Stimulated activated CD8-positive, alpha-beta memory T cell treated with anti-CD3 and anti-CD28 coated beads, Interleukin-4, amount 100 ng/mL, for 4 hours (primary cell): ENCODE results near the gene OAS1.

Source experiments
- DNase-seq, 2 donors: peaks; one replicate each; pipeline ENCODE4 v3.0.0-alpha.2; 2020; ENCODE audit warnings: low read depth in 2 of 2, low spot score in 1 of 2

Gene OAS1

DNA sequence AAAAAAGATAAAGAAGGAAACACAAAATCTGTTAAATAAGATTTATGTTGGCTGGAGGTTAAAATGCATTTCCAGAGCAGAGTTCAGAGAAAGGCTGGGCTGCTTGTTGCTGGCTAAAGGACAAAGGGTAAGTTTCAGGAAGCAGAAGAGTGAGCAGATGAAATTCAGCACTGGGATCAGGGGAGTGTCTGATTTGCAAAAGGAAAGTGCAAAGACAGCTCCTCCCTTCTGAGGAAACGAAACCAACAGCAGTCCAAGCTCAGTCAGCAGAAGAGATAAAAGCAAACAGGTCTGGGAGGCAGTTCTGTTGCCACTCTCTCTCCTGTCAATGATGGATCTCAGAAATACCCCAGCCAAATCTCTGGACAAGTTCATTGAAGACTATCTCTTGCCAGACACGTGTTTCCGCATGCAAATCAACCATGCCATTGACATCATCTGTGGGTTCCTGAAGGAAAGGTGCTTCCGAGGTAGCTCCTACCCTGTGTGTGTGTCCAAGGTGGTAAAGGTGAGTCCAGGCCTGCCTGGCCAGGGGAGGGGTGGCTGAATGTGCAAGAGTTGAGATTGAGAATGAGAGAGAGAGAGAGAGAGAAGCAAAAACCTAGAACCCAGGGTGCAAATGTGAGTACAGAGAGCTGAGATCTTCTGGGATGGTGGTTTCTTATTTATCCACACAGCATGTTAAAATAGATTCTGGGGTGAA lies at the start of gene OAS1:
Gene OAS1, plus strand, starts transcription at position 251 of the 703 bp plus-strand sequence. Its CDS starts 78 bp downstream, at position 329.
- no peak for DNase-seq

DNA sequence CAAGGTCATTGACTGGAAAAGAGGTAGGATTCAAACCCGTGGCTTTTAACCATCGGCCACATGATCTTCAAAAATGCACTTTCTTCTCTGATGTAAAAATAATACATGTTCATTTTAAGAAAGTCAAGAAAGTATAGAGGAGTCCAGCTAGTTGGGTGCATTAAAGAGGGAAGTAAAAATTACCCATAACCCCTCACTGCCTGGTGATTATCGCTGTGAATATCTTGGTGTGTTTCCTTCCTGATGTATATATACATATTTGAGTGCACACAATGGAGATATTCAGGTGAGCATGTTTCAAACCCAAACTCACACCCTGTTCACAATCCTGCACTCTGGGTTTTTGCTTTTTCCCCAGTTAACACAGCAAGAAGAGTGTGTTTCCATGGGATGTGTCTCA lies 47.5 kb upstream of the OAS1 start:
- no peak for DNase-seq

DNA sequence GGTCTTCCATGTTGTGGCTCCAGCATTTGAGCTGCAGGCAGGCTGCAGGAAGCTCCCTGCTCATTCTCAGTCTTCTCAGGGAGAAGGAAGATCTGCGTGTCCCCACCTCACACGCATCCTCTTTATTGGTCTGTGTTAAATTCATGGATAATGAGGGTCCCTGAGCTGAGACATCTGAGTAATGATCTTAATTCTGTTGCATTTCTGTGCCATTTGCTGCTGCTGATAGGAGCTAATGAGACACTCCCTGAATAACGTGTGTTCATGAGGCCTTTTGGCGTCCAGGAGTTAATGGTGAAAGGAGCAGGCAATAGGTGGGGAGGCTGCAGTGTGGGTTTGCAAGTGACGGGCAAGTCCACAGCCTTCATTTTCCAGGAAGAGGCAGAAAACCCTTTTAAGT lies 46.6 kb upstream of the OAS1 start:
- no peak for DNase-seq

DNA sequence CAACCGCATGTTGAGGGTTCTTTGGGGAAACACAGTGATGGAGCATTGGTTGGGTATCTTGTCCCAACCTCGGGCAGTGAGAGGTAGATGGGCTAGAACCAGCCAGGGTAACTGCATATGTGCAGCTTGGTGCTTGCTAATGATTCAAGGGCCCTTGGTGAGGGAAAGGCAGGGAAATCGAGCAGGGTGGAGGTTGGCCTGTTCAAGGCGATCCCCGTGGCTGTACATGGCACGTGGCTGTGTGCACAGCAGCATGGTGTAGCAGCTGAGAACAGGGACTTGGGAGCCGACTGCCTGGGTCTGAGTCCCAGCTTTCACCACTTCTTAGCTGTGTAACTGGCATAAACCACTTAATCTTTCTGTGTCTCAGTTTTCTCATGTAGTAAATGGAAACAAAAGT lies 45.5 kb upstream of the OAS1 start:
- no peak for DNase-seq

DNA sequence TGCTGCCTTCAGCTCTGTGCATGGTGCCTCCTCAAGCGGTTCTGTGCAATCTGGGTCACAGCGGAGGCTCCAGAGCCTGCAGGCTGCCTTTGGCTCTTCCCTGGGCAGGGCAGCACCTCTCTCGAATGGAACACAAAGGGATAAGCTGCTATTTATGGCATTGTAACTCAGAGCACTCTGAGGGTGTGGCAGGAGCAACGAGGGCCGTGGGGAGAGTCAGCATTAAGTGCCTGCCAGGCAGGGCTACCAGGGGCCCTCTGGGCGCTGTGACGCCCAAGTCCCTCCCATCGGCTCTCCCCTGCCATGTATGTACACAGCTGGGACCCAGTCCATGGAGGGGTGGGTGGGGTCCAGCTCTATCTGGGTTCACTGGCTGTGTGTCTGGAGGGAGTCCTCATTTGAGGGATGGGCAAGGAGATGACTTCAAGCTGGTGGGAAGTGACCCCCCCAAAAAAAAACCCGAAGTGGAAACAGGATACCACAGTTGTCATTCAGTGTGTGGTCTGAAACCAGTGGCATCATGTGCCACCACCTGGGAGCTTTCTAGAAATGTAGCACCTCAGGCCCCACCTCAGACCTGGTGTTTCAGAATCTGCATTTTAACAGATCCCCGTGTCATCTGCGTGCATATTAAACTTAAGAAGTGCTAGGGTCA lies 44.0 kb upstream of the OAS1 start:
- no peak for DNase-seq

DNA sequence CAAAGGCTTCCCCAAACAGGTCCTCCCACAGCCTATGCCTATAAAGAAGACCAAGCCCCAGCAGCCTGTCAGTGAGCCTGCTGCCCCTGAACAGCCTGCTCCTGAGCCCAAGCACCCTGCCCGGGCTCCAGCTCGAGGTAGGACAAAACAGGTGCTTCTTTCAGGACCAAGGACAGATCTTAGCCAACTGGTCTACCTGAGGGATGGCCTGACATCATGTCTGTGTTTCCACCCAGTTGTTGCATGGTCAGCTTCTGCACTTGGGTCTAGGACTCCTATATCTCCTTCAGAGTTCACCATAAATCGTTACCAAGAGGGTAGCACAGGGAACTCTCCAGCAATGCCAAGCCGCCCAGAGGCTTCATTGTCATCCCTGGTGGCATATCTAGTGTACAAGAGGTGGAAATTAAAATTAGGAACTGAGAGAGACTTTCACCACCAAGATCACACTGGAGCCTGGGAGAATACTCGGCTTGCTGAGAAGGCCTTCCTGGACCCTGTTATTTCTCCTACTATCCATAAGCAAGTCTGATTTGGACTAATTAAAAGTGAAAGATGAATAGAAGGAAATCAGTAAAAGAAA lies 38.2 kb upstream of the OAS1 start:
- DNase-seq: no peak

DNA sequence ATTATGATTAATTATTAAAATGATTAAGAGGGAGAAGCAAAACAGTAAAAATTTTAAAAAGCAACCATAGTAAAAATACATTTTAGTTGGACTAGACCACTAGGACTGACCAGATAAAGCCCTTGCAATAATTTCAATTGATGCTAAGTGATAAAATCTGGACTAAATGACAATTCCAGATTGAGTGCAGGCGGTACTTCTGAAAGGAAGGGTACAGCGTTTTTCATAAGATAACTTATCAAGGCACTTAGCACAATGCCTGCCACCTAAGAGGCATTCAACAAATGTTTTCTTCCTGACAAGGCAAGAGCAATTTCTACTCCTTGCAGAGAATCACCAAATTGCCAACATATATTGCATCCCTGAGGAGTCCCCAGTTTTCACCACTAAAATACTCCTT lies 37.7 kb upstream of the OAS1 start:
- no peak for DNase-seq

DNA sequence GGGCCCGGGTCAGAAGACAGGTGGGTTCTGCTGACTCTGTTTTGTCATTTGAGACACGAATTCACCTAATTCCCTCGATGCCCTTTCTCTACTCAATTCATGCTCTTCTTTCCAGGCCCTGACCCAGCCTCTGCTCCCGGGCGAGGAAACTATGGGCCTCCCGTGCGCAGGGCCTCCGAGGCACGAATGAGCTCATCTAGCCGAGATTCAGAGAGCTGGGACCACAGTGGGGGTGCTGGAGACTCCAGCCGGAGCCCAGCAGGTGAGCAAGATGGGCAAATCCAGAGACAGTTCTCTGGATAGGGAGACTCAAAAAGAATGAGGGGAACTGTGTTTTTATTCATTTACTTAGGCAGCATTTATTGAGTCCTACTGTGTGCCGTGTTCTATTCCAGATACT lies 37.0 kb upstream of the OAS1 start:
- DNase-seq: no peak

DNA sequence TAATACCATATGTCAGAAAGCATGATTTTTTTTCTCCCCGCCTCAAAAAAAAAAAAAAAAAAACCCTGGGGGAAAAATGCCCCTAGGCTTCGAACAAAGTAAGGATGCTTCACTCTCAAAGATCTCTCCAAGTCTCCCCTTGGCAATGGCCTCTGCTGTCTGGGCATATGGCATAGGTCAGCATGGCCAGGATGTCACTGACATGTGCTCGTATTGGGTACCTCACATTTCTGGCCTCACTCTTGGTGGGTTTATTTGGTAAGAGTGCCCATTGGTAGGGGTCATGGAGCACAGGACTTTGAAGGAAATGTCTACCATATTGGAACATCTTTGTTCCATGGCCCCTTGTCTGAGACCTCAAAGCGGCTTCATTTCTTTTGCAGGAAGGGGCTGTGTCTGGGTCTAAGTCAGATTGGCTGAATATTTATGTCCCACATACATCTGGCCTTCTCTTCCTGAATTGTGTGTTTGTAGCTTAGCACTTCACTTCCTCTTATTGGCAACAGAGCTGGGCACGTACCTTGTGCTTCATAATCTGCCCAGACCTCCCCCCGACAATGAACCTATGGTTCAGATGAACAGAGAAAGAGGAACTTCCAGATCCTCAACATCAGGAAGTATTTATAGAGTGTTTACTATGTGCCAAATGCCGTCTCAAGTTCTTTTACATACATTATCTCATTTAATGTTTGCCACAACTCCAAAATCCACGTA lies 36.3 kb upstream of the OAS1 start:
- no peak for DNase-seq

DNA sequence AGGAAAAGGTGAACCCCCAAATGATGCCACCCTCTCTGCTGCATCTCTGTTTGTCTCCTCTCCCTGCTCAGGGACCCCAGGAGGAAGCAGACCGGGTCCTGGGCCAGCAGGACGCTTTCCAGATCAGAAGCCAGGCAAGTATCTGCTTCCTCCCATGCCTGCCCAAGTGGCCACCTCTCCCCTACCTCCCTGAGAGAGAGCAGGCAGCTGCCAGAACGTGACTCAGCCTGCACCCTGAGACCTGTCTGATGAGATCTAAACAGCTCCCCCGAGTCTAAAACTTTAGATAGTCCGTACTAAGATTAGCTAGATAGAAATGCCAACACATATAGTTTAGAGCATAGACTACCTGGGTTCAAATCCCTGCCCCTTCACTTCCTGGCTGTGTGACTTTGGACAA lies 31.2 kb upstream of the OAS1 start:
- no peak for DNase-seq

DNA sequence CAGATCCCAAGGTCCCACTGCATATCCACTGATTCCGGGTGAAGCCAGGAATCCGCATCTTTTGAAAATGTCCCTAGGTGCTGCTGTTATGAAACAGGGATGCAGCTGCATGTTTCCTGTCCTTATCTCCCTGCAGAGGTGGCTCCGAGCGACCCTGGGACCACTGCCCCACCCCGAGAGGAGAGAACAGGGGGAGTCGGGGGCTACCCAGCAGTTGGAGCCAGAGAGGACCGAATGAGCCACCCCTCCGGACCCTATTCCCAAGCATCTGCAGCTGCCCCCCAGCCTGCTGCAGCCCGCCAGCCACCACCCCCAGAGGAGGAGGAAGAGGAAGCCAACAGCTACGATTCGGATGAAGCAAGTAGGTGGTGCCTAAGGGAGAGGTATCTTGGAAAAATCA lies 30.3 kb upstream of the OAS1 start:
- DNase-seq: no peak

DNA sequence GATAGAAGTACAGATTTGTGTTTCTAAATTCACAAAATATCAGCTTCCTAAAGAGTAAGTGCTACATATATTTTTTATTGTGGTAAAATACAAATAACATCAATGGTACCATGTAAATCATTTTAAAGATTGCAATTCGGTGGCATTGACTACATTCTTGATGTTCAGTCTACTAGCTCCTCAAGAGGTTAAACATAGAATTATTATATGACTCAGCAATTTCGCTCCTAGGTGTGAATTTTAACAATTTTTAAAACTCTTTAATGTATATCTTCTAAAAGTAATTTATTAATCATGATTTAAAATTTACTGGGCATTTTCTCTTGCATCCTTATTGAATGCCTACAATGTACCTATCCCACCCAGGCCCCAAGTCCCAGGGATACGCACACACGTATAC lies 29.8 kb upstream of the OAS1 start:
- no peak for DNase-seq

DNA sequence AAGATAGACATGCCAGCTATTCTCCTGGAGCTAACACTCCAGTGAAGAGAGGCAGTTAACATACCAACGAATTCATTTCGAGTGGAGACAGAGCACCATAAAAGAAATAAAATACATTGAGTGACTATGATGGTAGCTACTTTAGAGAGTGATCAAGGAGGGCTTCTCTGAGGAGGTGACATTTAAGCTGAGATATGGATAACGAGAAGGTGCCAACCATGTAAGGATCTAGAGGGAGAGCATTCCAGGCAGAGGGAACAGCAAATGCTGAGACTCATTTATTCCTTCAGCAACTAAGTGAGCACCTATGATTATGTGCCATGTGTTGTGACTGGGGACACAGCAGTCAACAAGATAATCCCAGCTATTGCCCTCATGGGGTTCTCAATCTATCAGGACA lies 28.3 kb upstream of the OAS1 start:
- DNase-seq: no peak

DNA sequence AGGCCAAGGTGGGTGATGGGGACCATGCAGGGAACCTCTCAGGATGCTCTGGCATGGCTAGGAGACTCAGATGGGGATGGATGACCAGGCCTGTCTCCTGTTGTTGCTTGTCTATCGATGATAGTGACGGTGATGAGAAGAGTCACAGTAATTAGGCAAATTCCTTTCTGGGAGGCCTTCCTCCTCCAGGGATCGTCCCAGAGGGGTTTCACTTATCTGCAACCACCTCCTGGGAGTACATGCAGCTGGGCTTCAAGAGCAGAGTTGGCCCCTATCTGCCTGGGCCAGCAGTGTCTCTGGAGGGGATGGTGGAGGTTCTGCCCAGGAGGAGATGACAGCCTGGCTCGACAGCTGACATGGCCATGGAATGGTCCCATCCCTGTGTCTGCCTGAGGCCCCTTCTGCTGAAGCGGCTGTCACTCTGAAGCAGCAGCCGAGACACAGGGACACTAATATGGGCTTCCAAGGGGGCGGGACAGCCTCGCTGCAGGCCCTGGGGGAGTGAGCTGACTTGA lies 27.5 kb upstream of the OAS1 start:
- no peak for DNase-seq

DNA sequence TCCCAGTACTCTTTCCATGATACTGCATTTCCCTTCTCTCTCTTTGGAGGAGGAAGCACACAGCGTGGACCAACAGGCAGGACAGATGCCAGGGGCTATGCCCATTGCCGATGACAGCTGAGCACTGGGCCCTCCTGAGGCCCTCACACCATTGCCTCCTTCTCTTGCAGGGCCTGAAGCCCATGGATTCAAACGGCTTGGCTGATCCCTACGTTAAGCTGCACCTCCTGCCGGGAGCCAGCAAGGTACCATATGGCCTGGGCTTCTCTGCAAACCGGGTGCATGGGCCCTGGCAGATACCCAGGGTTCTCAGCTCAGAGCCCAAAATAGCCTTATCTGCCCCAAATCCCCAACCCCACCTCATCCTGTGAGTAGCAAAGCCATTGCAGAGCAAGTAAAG lies 25.2 kb upstream of the OAS1 start:
- DNase-seq: no peak

DNA sequence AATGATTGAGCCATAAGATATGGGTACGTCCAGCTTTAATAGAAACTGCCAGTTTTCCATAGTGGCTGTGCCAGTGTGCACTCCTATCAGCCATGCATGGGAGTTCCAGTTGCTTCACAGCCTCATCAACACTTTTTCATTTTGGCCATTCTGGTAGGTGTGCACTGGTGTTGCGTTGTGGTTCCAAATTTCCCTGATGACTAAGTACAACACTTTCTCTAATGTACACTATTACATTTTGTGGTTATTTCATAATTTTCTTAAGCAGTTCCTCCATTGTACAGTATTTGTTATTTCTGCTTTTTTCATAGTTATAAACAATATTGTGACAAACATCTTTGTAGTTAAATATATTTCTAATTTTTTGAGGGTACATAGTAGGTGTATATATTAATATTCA lies 21.5 kb upstream of the OAS1 start:
- DNase-seq: no peak

DNA sequence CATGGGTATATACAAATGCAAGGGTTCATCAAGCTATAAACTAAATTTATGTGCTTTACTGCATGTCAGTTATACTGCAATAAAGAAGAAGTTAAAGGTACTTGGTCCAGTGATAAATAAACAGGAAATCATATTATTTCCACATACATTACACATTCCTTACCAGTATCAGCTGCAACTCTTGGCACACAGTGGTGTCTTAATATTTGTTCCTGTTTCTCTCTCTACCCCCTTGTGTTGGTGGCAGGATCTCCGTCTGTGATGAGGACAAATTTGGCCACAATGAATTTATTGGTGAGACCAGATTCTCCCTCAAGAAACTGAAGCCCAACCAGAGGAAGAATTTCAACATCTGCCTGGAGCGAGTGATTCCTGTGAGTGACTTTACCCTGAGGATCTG lies 19.2 kb upstream of the OAS1 start:
- DNase-seq: no peak

DNA sequence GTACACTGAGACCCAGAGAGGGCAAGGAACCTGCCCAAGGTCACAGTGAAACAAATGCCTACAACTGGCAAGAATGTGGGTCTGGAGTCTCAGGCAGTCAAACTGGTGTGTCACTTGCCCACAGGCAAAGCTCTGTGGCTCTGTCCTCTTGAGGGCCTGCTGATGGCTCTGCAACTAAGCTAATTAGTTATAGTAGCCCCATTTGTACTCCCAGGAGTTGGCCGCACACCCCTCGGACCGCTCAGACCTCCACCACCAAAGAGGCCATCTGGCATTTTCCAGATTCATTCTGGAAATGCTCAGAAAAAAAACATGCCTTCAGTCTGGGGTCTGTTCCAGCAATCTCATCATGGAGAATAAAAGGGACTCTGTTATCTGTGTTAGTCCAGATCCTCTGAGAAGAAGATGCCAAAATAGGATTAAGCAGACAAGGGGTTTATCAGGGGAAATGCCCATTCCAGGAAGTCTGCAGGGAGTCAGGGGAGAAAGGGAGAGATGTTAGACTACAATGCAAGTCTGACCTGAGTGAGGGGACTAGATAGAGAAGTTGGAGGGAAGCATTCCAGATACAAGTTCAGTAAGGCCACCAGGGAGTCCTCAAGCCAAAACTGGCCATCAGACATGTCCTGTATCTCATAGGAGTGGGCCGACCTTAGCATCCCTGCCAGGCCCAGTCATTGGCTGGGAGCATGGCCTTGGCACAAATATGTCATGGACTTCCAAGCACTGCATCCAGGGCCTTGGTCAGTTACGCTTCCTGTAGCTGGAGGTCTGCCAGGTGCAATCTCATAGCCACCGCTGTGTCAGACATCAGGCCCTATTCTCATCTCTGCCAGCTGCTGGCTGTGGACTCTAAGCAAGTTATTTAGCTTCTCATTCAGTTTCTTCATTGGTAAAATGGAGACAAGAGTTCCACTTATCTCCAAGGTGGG lies 15.4 kb upstream of the OAS1 start:
- no peak for DNase-seq

DNA sequence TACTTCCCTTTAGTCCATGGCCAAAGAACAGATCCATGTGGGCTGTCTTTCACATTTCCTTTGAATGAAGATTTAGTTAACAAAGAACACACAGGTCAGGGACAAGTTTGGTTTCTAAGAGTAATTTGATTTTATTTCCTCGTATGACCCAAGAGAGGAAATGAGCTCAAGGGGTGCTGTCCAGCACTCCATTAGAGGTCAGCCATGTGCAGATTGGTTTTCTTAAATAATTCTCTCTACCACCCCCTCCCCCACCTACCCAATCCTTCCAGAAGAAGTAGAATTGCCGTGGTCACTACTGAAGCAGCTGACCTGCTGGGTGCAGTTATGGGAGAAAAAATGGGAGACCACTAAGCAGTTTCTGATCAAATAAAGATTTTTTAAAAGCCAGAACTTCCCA lies 13.9 kb upstream of the OAS1 start:
- no peak for DNase-seq

DNA sequence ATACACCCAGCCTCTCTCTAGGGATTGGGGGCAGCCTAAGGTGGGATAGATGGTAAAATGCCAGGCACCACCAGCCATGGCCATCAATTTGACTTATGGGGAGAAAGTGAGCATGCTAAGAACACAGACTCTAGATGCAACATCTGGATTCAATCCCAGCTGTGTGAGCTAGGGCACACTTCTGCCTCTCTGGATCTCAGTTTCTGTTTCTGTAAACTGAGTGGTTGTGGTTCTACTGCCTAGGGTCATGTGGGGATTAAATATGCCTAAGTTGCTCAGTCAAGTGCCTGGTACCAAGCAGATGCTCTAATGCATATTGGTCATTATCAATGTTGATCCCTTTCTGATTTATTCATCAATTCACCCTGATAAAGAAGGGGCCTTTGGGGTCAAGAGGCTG lies 12.6 kb upstream of the OAS1 start:
- no peak for DNase-seq

DNA sequence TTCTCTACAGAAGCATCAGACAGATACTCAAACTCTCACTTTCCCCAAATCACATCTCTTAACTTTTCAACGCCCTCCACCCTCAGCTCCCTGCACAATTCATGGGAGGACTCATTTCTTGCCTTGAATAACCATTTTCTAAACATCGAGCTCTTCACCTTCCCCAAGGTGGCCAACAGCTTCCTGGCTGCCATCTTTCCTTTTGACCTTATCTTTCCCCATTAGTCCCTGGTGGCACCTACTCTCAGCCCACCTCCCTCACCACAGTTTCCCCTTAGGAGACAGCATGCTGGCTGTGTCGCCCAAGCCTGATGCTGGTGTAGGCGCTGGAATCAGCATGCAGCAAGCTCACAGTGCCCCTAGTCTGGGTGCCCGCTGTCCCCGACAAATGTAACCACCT lies 8.4 kb upstream of the OAS1 start:
- no peak for DNase-seq
